OCI-LY7 (cell line): ENCODE measurements around the gene IFT88. TPM values are rescaled to one million over a fixed set of nuclear protein-coding genes. Genes with fewer than 3 reads are reported as not detected.

Experiments
- BruUV-seq: library from RNA; stranded (reverse); fragments of 400-500 nt; replicated peaks from 2 replicates; lab custom pipeline; 2021; lab: Mats Ljungman, UMichigan
- CTCF ChIA-PET: fragments of 300-600 bp; sonication (Branson Sonifier 250); formaldehyde crosslinking; loops from one replicate; lab custom pipeline; 2022; ENCODE audit warnings: antibody characterized with exemption; ENCODE audit not compliant: unreplicated experiment; lab: Charles Lee
- POLR2A ChIA-PET: fragments of 300-600 bp; sonication (Branson Sonifier 250); formaldehyde crosslinking; loops from one replicate; lab custom pipeline; 2022; ENCODE audit warnings: antibody characterized with exemption; lab: Charles Lee
- DNase-seq: peaks from one replicate; pipeline ENCODE4 v3.0.0-alpha.2; 2015; ENCODE audit warnings: low spot score
- H2AFZ ChIP-seq: fragments of 200-600 bp; sonication (generic), shearing (Covaris generic); 2 replicates; pipeline ENCODE4 v1.6.1; 2014; ENCODE audit warnings: mild to moderate bottlenecking, antibody characterized with exemption, low read length, moderate library complexity
- H3K27ac ChIP-seq: fragments of 200-600 bp; sonication (generic); 2 replicates; pipeline ENCODE4 v1.5.1; 2014; ENCODE audit warnings: mixed run types, low read depth, mild to moderate bottlenecking, moderate library complexity, low read length, inconsistent platforms; ENCODE audit not compliant: poor library complexity, severe bottlenecking
- H3K36me3 ChIP-seq: fragments of 200-600 bp; sonication (generic); 2 replicates; pipeline ENCODE4 v1.6.1; 2014; ENCODE audit warnings: mild to moderate bottlenecking, antibody characterized with exemption, low read length, moderate library complexity, mixed read lengths; ENCODE audit not compliant: insufficient read depth
- H3K4me1 ChIP-seq: fragments of 200-600 bp; sonication (generic); 2 replicates; pipeline ENCODE4 v1.5.1; 2014; ENCODE audit warnings: mild to moderate bottlenecking, low read length; ENCODE audit not compliant: insufficient read depth, poor library complexity, severe bottlenecking
- H3K4me2 ChIP-seq: fragments of 200-600 bp; sonication (generic); 2 replicates; pipeline ENCODE4 v1.6.1; 2014; ENCODE audit warnings: mild to moderate bottlenecking, low read length
- H3K4me3 ChIP-seq: fragments of 200-600 bp; sonication (generic); 2 replicates; pipeline ENCODE4 v1.5.1; 2014; ENCODE audit warnings: mild to moderate bottlenecking, low read depth, low read length; ENCODE audit not compliant: poor library complexity, severe bottlenecking
- H3K79me2 ChIP-seq: fragments of 200-600 bp; sonication (generic); 2 replicates; pipeline ENCODE4 v1.6.1; 2016; ENCODE audit warnings: low read depth, mild to moderate bottlenecking, low read length, moderate library complexity, mixed read lengths; ENCODE audit not compliant: insufficient read depth
- H3K9me2 ChIP-seq: fragments of 200-600 bp; sonication (generic); 2 replicates; pipeline ENCODE4 v1.6.1; 2016; ENCODE audit warnings: mild to moderate bottlenecking, low read length, mixed read lengths; ENCODE audit not compliant: insufficient read depth
- H3K9me3 ChIP-seq: fragments of 200-600 bp; sonication (generic); 2 replicates; pipeline ENCODE4 v1.6.1; 2014; ENCODE audit warnings: mild to moderate bottlenecking, mixed run types, low read length, mixed read lengths
- H4K20me1 ChIP-seq: fragments of 200-600 bp; sonication (generic); 2 replicates; pipeline ENCODE4 v1.6.1; 2014; ENCODE audit warnings: mild to moderate bottlenecking, antibody characterized with exemption, low read length, moderate library complexity, mixed read lengths; ENCODE audit not compliant: insufficient read depth
- EZH2phosphoT487 ChIP-seq: fragments of 200-600 bp; sonication (generic); IDR thresholded peaks from 2 replicates; pipeline ENCODE4 v1.6.1; 2018; ENCODE audit warnings: low read depth, borderline replicate concordance, mild to moderate bottlenecking, mixed run types, antibody characterized with exemption, low read length, moderate library complexity, mixed read lengths
- intact Hi-C: fragments of 100-400 bp; cut with micrococcal nuclease; formaldehyde crosslinking; loops from one replicate; pipeline ENCODE4 v1.10.0; 2022; ENCODE audit not compliant: unreplicated experiment
- total RNA-seq, 2 experiments: library from RNA; depleted of rRNA in 1 of 2; stranded (reverse); fragments of >200 nt in 1 of 2; shearing (Covaris generic) in 1 of 2; gene quantifications; 2 replicates each; pipeline ENCODE4 v1.2.3, GENCODE V29; 2014 to 2022
- TF ChIP-seq, protein P1 (sequence below): fragments of 200-600 bp; sonication (generic); conservative IDR thresholded peaks from 2 replicates; pipeline ENCODE4 v1.5.1; 2014; ENCODE audit warnings: mild to moderate bottlenecking, antibody characterized with exemption, low read length, moderate library complexity, mixed read lengths

Gene IFT88
- total RNA-seq, 2 experiments from 2014 or later = 6.1 to 6.9 TPM

DNA sequence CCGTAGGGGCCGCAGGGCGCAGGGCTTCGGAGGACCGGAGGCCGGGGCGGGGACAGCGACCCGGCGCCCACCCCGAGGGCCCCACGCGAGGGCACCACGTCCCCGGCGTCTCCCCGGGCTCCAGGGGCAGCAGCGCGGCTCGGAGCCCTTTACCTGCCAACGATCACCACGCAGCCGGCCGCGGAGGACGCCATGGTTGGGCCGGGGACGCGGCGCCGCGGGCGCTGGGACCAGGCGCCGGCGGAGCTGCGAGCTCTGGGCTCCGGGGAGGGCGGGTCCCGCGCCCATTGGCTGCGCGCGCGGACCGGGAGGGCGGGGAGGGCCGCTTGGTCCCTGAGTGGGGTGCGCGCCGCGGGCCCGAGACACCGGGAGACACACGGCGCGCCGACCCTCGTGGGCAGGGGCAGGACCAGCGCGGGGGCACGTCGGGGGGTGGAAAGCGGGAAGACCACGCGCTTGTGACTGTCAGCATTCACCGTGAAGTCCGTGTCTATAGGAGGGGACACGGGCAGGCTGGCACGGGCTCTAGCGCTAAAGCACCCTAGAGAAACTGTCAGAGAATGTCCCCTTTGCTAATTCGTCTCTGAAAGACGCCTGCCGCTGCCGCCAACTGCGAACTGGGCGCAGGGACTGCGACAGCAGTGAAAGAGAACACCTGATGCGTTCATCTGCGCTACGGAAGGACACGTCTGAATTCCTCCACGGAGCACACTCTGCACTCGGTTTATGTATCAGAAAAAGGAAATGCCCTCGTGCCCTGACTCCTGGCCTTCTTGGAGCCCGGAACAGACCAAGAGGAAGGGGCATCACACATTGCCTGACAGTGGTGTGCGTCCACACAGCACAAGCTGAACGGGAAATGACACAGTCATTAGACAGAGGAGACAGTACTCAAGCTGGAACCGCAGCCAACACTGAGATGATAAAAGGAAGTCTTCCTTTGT, 41.1 kb upstream of the IFT88 start, which contains the start of gene CRYL1:
TSS of gene CRYL1 (minus strand) at position 257 of the 944 bp plus-strand sequence. CDS start at position 194, 63 bp downstream.
- ChIA-PET CTCF (interaction anchor here (0.6 kb wide), 1 partner anchor 536 kb away, joined by 16 read pairs; the partner anchor contains the start of gene LATS2), POLR2A (interaction anchor here (0.6 kb wide), 2 partner anchors 67 to 602 kb away, joined by 4 to 7 read pairs; no protein-coding TSS in a partner anchor)
- Histone ChIP-seq H3K9me3 (no peaks in the 10 kb centered on the region), H3K4me2 (peak within 1 kb of the TSS; percentile 37; the same call in 1 of the 2 replicates), H2AFZ (no peak within 1 kb of the TSS), H3K36me3 (no peaks in the 10 kb centered on the region), H3K79me2 (no peaks in the 10 kb centered on the region), H3K4me3 (no peak within 1 kb of the TSS), H3K9me2 (no peaks in the 10 kb centered on the region), H4K20me1 (no peaks in the 10 kb centered on the region), H3K27ac (no peak within 1 kb of the TSS), H3K4me1 (no peaks in the 10 kb centered on the region)
- no TSS peak for BruUV-seq
- TF ChIP-seq EZH2phosphoT487 = no peak
- TF ChIP-seq, protein P1, sequence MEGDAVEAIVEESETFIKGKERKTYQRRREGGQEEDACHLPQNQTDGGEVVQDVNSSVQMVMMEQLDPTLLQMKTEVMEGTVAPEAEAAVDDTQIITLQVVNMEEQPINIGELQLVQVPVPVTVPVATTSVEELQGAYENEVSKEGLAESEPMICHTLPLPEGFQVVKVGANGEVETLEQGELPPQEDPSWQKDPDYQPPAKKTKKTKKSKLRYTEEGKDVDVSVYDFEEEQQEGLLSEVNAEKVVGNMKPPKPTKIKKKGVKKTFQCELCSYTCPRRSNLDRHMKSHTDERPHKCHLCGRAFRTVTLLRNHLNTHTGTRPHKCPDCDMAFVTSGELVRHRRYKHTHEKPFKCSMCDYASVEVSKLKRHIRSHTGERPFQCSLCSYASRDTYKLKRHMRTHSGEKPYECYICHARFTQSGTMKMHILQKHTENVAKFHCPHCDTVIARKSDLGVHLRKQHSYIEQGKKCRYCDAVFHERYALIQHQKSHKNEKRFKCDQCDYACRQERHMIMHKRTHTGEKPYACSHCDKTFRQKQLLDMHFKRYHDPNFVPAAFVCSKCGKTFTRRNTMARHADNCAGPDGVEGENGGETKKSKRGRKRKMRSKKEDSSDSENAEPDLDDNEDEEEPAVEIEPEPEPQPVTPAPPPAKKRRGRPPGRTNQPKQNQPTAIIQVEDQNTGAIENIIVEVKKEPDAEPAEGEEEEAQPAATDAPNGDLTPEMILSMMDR = no peak
- intact Hi-C loops = no loop called here
- DNase-seq = no peak

DNA sequence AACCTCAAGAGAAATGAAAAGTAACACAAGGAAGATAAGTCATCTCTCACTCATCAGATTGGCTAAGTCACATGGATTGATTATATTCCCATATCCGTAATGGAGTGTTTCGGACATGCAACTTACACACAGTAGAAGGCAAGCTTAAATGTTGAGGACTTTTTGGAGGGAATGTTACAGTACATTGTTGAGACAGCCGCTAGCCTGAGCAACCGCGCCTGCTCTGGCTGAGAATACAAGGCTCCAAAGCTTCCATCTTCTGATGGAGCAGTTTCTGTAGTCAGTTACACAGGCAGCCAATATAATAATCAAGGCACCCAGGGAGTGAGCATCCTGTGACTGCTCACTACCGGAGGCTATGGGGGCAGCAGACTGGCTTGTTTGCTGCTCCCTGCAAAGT, 40.3 kb upstream of the IFT88 start:
- Histone ChIP-seq H3K4me1 (no peaks in the 10 kb centered on the region), H3K4me2 (no peak overlapping the region), H2AFZ (no peak overlapping the region), H3K9me3 (no peaks in the 10 kb centered on the region), H3K36me3 (no peaks in the 10 kb centered on the region), H3K9me2 (no peaks in the 10 kb centered on the region), H3K27ac (no peak overlapping the region), H3K4me3 (no peak overlapping the region), H4K20me1 (no peaks in the 10 kb centered on the region), H3K79me2 (no peaks in the 10 kb centered on the region)
- CTCF ChIA-PET = no interaction called here
- TF ChIP-seq, protein P1 = no peak
- no peak for TF ChIP-seq EZH2phosphoT487
- POLR2A ChIA-PET = interaction anchor here (0.6 kb wide), 1 partner anchor 601 kb away, joined by 4 read pairs; no protein-coding TSS in a partner anchor
- intact Hi-C loops = no loop called here
- no peak for DNase-seq
- no TSS peak for BruUV-seq

DNA sequence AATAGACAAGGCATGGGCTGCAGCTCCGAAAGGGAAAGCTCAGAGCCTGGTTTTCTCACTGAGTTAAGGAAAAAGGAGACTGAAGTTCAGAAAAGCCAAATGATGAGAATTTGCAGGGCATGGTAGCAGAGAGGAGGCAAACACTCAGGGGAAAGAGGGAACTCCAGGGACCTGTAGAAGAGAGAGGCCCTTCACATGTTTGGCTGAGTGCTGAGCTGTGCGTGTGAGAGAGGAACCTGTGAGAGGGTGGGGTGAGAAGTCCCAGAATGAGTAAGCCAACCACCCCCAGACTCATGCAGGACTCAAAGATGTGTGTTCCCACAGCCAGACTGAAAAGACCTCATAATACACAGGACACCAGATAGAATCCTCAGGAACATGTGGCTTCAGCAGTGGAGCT, 38.5 kb upstream of the IFT88 start:
- Histone ChIP-seq H3K4me1 (no peaks in the 10 kb centered on the region), H3K9me3 (no peaks in the 10 kb centered on the region), H3K4me2 (no peak overlapping the region), H2AFZ (no peak overlapping the region), H3K79me2 (no peaks in the 10 kb centered on the region), H3K9me2 (no peaks in the 10 kb centered on the region), H4K20me1 (no peaks in the 10 kb centered on the region), H3K27ac (no peak overlapping the region), H3K4me3 (no peak overlapping the region), H3K36me3 (no peaks in the 10 kb centered on the region)
- POLR2A ChIA-PET = no interaction called here
- intact Hi-C loops = no loop called here
- no peak for DNase-seq
- CTCF ChIA-PET = no interaction called here
- no peak for TF ChIP-seq EZH2phosphoT487
- TF ChIP-seq, protein P1 = no peak
- BruUV-seq = no TSS peak
